GM19193 (cell line): Measurements from ENCODE around the gene PEAR1.

Source experiments
- POLR2A ChIP-seq: IDR thresholded peaks from 4 replicates; pipeline ENCODE4 v1.6.1; 2011; ENCODE audit not compliant: insufficient read depth, insufficient read length; ENCODE audit errors: extremely low read depth

PEAR1 gene

GRCh38 chr1:156938813-156939212 lies 45.3 kb downstream of the PEAR1 start:
- no peak for TF ChIP-seq POLR2A

GRCh38 chr1:156939786-156940334 lies 46.3 kb downstream of the PEAR1 start:
- TF ChIP-seq POLR2A: no peak

- no peak for TF ChIP-seq POLR2A
These were observed 48.2 kb downstream of the PEAR1 start for GRCh38 chr1:156941675-156942074.

- TF ChIP-seq POLR2A: no peak
These were observed 48.7 kb downstream of the PEAR1 start for GRCh38 chr1:156942176-156942575.

GRCh38 chr1:156942576-156942975 lies 49.1 kb downstream of the PEAR1 start:
- no peak for TF ChIP-seq POLR2A

GRCh38 chr1:156943756-156944155 lies 50.2 kb downstream of the PEAR1 start:
- TF ChIP-seq POLR2A: no peak

GRCh38 chr1:156944268-156944667 lies 50.8 kb downstream of the PEAR1 start:
- TF ChIP-seq POLR2A: no peak

- no peak for TF ChIP-seq POLR2A
These were observed 51.3 kb downstream of the PEAR1 start for GRCh38 chr1:156944848-156945247.

GRCh38 chr1:156945881-156946661 lies 52.6 kb downstream of the PEAR1 start:
- TF ChIP-seq POLR2A: no peak

GRCh38 chr1:156947127-156947526 lies 53.6 kb downstream of the PEAR1 start:
- no peak for TF ChIP-seq POLR2A

GRCh38 chr1:156947818-156948525 lies 54.5 kb downstream of the PEAR1 start:
- no peak for TF ChIP-seq POLR2A

- no peak for TF ChIP-seq POLR2A
These were observed 55.2 kb downstream of the PEAR1 start for GRCh38 chr1:156948708-156949107.

- TF ChIP-seq POLR2A: no peak
These were observed 55.6 kb downstream of the PEAR1 start for GRCh38 chr1:156949127-156949526.

GRCh38 chr1:156951371-156951770 lies 57.9 kb downstream of the PEAR1 start:
- TF ChIP-seq POLR2A: no peak

GRCh38 chr1:156953571-156953970 lies 60.1 kb downstream of the PEAR1 start:
- no peak for TF ChIP-seq POLR2A

- TF ChIP-seq POLR2A: no peak
These were observed 62.8 kb downstream of the PEAR1 start for GRCh38 chr1:156956333-156956732.
